Endometrial microvascular endothelial cells (primary cell): Measurements from ENCODE around the gene B3GNT7. TPM values are rescaled to one million over a fixed set of nuclear protein-coding genes. Genes with fewer than 3 reads are reported as not detected.
"Not testable (repeated sequence)": the region's sequence is repeated elsewhere in the genome, so short reads cannot be mapped to it uniquely, and the experiment has no call there.

Source experiments
- in situ Hi-C: cut with HindIII; loops from 2 replicates; pipeline ENCODE4 v1.10.0; 2017; ENCODE audit warnings: low sequenced_read_pairs, low pct_unique_long_range_greater_than_20kb; ENCODE audit errors: inconsistent ontology term
- total RNA-seq: library from RNA; depleted of rRNA; stranded (reverse); fragments of >200 nt; gene quantifications from one replicate; pipeline ENCODE4 v1.2.3, GENCODE V29; 2015; ENCODE audit errors: inconsistent ontology term

The B3GNT7 gene
- total RNA-seq, 1 donor from 2014 or later: not detected

DNA sequence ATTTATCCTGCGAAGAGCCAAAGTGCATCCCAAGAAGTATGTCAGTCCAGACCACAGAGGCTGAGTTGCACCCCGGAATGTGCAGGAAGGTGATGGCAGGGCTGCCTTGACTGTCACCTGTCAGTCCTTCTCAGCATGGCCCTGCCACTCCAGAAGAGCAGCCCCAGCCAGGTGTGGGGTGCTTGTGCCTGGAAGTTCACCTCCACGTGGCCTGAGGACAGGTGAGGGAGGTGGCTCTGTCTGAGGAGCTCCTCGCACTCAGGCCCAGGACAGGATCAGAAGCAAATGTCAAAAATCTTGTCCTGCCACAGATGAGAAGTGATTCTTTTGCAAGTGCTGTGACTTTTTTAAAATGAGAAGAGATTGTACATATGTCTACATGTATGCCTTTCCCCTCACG, 31.4 kb upstream of the B3GNT7 start:
- in situ Hi-C loops: no loop called here

GRCh38 chr2:231364961-231365810, 30.3 kb upstream of the B3GNT7 start:
- in situ Hi-C loops: no loop called here

DNA sequence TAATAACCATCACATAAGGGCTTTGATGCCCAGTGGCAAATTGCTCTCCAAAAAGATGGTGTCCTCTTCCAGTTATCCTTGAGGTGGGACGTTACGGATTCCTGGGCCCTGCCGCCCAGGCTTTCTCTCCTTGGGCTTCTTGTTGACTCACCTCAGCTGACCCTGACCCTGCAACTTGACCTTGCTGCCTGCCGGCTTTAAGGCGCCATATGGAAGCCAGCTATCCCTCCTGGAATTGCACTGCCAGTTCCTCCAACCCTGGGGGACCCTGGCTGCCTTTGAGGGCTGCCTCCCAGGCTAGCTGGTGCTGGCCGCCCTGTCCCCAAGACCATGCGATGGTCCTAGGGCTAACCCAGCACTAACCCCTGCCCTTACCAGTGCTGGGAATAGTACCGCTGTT, 28.3 kb upstream of the B3GNT7 start:
- in situ Hi-C loops: no loop called here

DNA sequence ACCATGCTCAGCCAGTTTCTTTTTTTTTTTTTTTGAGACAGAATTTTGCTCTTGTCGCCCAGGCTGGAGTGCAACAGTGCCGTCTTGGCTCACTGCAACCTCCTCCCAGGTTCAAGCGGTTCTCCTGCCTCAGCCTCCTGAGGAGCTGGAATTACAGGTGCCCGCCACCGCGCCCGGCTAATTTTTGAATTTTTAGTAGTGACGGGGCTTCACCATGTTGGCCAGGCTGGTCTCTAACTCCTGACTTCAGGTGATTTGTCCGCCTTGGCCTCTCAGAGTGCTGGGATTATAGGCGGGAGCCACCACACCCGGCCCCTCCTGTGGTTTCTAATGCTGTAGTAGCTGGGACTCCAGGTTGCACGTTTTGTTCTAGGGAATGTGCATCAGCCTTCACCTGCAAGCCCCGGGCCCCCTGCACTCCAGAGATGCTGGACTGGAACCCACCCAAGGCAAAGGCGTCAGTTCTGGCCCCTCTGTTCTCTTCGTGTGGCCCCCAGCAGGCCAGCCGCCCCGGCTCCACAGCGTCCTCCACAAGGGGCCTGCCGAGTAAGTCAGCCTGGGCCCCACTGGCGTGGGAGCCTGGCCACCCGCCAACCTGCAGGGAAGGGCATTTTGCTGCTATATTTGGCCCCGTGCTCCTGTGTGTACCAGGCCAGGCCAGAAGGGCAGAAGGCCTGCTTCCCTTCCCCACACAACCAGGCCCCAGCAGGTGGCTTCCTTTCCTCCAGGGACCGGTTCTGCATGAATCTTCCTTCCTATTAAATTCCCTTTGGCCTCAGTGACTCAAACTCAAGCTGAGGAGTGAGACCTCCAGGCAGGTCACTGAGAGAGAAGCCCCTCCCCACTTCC, 25.7 kb upstream of the B3GNT7 start:
- in situ Hi-C loops: no loop called here

- in situ Hi-C loops: no loop called here
Observed at GRCh38 chr2:231370429-231370748, 25.1 kb upstream of the B3GNT7 start.

GRCh38 chr2:231370749-231371429, 24.6 kb upstream of the B3GNT7 start:
- in situ Hi-C loops: no loop called here

- in situ Hi-C loops: no loop called here
Observed at GRCh38 chr2:231371430-231372054, 24.0 kb upstream of the B3GNT7 start.

- in situ Hi-C loops: no loop called here
Observed at GRCh38 chr2:231372326-231372725, 23.2 kb upstream of the B3GNT7 start.

GRCh38 chr2:231373184-231373583, 22.3 kb upstream of the B3GNT7 start:
- in situ Hi-C loops: no loop called here

- in situ Hi-C loops: no loop called here
Observed at GRCh38 chr2:231373786-231374349, 21.6 kb upstream of the B3GNT7 start.

- in situ Hi-C loops: no loop called here
Observed at GRCh38 chr2:231374771-231375170, 20.7 kb upstream of the B3GNT7 start.

- in situ Hi-C loops: not testable (repeated sequence)
Observed at GRCh38 chr2:231375994-231376615, 19.4 kb upstream of the B3GNT7 start.

DNA sequence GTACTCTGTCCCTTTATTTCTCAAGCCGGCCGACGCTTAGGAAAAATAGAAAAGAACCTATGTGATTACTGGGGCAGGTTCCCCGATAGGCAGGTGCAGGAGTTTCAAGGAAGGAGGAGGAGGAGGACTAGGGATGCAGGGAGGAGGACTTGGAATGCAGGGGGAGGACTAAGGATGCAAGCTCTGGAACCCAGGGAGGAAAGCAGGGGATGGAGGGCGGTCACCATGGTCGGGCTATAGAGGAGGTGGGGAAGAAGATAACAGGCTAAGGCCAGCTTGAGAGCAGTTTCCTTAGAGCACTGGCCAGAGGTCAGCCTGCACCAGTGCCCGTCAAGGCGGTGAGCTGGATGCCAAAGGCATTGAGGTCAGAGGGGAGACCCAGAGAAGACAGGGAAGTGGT, 18.7 kb upstream of the B3GNT7 start:
- in situ Hi-C loops: no loop called here

- in situ Hi-C loops: no loop called here
Observed at GRCh38 chr2:231378026-231378722, 17.3 kb upstream of the B3GNT7 start.

GRCh38 chr2:231379266-231380215, 16.0 kb upstream of the B3GNT7 start:
- in situ Hi-C loops: no loop called here

DNA sequence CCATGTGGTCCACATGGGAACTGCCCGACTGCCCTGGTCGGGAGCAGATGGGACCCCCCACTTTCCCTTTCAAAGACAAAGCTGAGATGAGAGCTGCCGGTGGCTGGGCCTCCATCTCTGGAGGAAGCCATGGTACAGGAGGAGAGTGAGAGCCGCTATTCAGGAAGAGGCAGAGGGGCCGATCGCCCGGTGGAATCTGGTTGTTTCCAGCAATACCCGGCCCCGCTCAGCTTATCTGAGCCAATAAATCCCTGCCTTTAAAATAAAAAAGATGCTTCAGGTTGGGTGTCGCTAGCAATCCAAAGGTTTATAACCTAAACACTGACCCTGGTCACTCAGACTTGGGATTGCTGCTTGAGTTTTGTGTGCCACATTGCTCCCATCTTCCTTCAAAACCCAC, 15.2 kb upstream of the B3GNT7 start:
- in situ Hi-C loops: no loop called here
